Activated CD4-positive, CD25-positive, alpha-beta regulatory T cell (primary cell): ENCODE measurements around the gene VSX2.

Experiments
- DNase-seq, 4 experiments: peaks; one replicate each; lab custom pipeline; 2025; lab: John Stamatoyannopoulos, UW

The VSX2 gene

GRCh38 chr14:74302152-74302628 is 62.9 kb downstream of the VSX2 start:
- DNase-seq, result no peak

- peak; percentile 59 to 81 (median 70) for DNase-seq
These were observed 63.7 kb downstream of the VSX2 start, which contains the start of gene ABCD4 for GRCh38 chr14:74302634-74303569. Gene ABCD4 (minus strand): TSS chr14:74302934. CDS start chr14:74302912, 22 bp downstream.

- DNase-seq, result no peak
These were observed 69.4 kb downstream of the VSX2 start for GRCh38 chr14:74308695-74309094.

GRCh38 chr14:74309125-74310022 is 70.1 kb downstream of the VSX2 start:
- no peak for DNase-seq

GRCh38 chr14:74312161-74312560 is 72.9 kb downstream of the VSX2 start:
- no peak for DNase-seq
